HepG2 (cell line): ENCODE data around the gene RIN3. TPM values are rescaled to one million over a fixed set of nuclear protein-coding genes. Genes with fewer than 3 reads are reported as not detected.

Experiments
- ATAC-seq: fragments of 200-7000 bp; cut with Tn5 transposase; 3 replicates; pipeline ENCODE4 v1.9.1; 2020; ENCODE audit warnings: mild to moderate bottlenecking, moderate library complexity
- BruUV-seq: library from RNA; stranded (reverse); fragments of 400-500 nt; replicated peaks from 2 replicates; lab custom pipeline; 2021; lab: Mats Ljungman, UMichigan
- CTCF ChIA-PET: fragments of 300-600 bp; formaldehyde crosslinking; extraction: SDS; loops from one replicate; lab custom pipeline; 2021; ENCODE audit warnings: low total read pairs, inconsistent platforms, low intra/inter-chr PET ratio; lab: Yijun Ruan, JAX
- POLR2A ChIA-PET: fragments of 350-600 bp; sonication (Branson Sonifier 250); formaldehyde crosslinking; loops from one replicate; lab custom pipeline; 2020; ENCODE audit warnings: antibody characterized with exemption, inconsistent platforms; lab: Yijun Ruan, JAX
- DNase-seq: peaks from one replicate; pipeline ENCODE4 v3.0.0-alpha.2; 2015; ENCODE audit warnings: low spot score
- FAIRE-seq: peaks from 3 replicates; lab custom pipeline; 2011; peaks lifted over from hg19 to GRCh38; lab: Jason Lieb, UNC
- H2AFZ ChIP-seq: one replicate; pipeline ENCODE4 v1.6.1; 2011; ENCODE audit warnings: low read length, inconsistent platforms
- H3K27ac ChIP-seq: fragments of 300-600 bp; 3 replicates; pipeline ENCODE4 v1.8.0; 2011; ENCODE audit warnings: mixed run types, mild to moderate bottlenecking, mixed read lengths, low read length, inconsistent platforms; ENCODE audit not compliant: insufficient read depth; ENCODE audit errors: extremely low read length
- H3K27me3 ChIP-seq, 2 experiments: fragments of 200-600 bp in 1 of 2; 2 replicates in 1 of 2; 3 replicates in 1 of 2; pipeline versions ENCODE4 v1.6.0 to v1.8.0; 2011; ENCODE audit warnings: low read length in 2 of 2, mild to moderate bottlenecking in 2 of 2, moderate library complexity in 2 of 2, inconsistent platforms in 1 of 2; ENCODE audit not compliant: insufficient read depth in 2 of 2, control insufficient read depth in 1 of 2
- H3K36me3 ChIP-seq, 2 experiments: fragments of 200-600 bp in 1 of 2; replicated peaks in 1 of 2; 2 replicates in 1 of 2; 3 replicates in 1 of 2; pipeline versions ENCODE4 v1.5.1 to v1.8.0; 2011; ENCODE audit warnings: low read length in 2 of 2, inconsistent platforms in 1 of 2; ENCODE audit not compliant: insufficient read depth in 2 of 2, control insufficient read depth in 1 of 2
- H3K4me1 ChIP-seq: 2 replicates; pipeline ENCODE4 v1.5.1; 2012; ENCODE audit warnings: low read length, inconsistent platforms; ENCODE audit not compliant: insufficient read depth
- H3K4me2 ChIP-seq: 2 replicates; pipeline ENCODE4 v1.6.0; 2011; ENCODE audit warnings: low read depth, low read length, inconsistent platforms
- H3K4me3 ChIP-seq, 3 experiments: fragments of 200-600 bp in 1 of 3; sonication (generic), shearing (Covaris generic) in 1 of 3; replicated peaks in 1 of 3; 2 replicates each; pipeline ENCODE4 v1.5.1; 2011 to 2016; ENCODE audit warnings: low read length in 3 of 3, inconsistent platforms in 2 of 3, low read depth in 2 of 3, mild to moderate bottlenecking in 2 of 3, control low read depth in 1 of 3, mixed read lengths in 1 of 3; ENCODE audit not compliant: insufficient read depth in 1 of 3
- H3K79me2 ChIP-seq: one replicate; pipeline ENCODE4 v1.6.1; 2011; ENCODE audit warnings: low read length, inconsistent platforms; ENCODE audit not compliant: insufficient read depth
- H3K9ac ChIP-seq: 2 replicates; pipeline ENCODE4 v1.6.0; 2011; ENCODE audit warnings: mild to moderate bottlenecking, low read depth, low read length, inconsistent platforms; ENCODE audit not compliant: insufficient read depth
- H3K9me3 ChIP-seq: 2 replicates; pipeline ENCODE4 v1.5.1; 2012; ENCODE audit warnings: mild to moderate bottlenecking, low read length
- H4K20me1 ChIP-seq: 2 replicates; pipeline ENCODE4 v1.6.0; 2011; ENCODE audit warnings: inconsistent platforms, mild to moderate bottlenecking, low read length, moderate library complexity; ENCODE audit not compliant: insufficient read depth
- SETDB1 ChIP-seq: sonication (generic); formaldehyde crosslinking; IDR thresholded peaks from 2 replicates; pipeline ENCODE4 v1.5.1; 2020; ENCODE audit warnings: missing genetic modification reagents, mild to moderate bottlenecking, borderline replicate concordance
- ZFP36L1 ChIP-seq: sonication (generic); formaldehyde crosslinking; IDR thresholded peaks from 2 replicates; pipeline ENCODE4 v1.8.0; 2022; ENCODE audit warnings: mild to moderate bottlenecking, missing genetic modification reagents, moderate library complexity
- ZNF510 ChIP-seq: sonication (generic); formaldehyde crosslinking; IDR thresholded peaks from 2 replicates; pipeline ENCODE4 v1.4.0; 2020; ENCODE audit warnings: low read depth, mild to moderate bottlenecking, missing genetic modification reagents
- ZSCAN12 ChIP-seq: sonication (generic); formaldehyde crosslinking; IDR thresholded peaks from 2 replicates; pipeline ENCODE4 v1.9.0; 2021; ENCODE audit warnings: mild to moderate bottlenecking, missing genetic modification reagents
- WGBS: methylation state at CpG from one replicate; pipeline ENCODE4 v1.1.6; 2017; ENCODE audit warnings: low lambda C conversion rate; 5-methylcytosine and 5-hydroxymethylcytosine counted together
- in situ Hi-C: cut with HindIII; loops from 2 replicates; pipeline ENCODE4 v1.10.0; 2017; ENCODE audit warnings: low pct_unique_long_range_greater_than_20kb; ENCODE audit not compliant: extremely low pct_ligation_motif_present
- intact Hi-C: fragments of 100-400 bp; cut with micrococcal nuclease; formaldehyde crosslinking; loops from one replicate; pipeline ENCODE4 v1.10.0; 2022; ENCODE audit not compliant: unreplicated experiment
- polyA plus RNA-seq, 8 experiments: library from polyadenylated mRNA; depleted of rRNA in 3 of 8; stranded (reverse) in 7 of 8; unstranded in 1 of 8; fragments of >200 nt; fragmentation: Illumina TruSeq in 4 of 8; extraction: Trizol in 4 of 8; gene quantifications; 2 replicates each; pipeline versions ENCODE4 v1.2.1 to v1.2.3, GENCODE V29; 2011 to 2016; ENCODE audit warnings: low read depth in 4 of 8, missing spikeins in 1 of 8, mixed read lengths in 1 of 8; ENCODE audit not compliant: insufficient read depth in 1 of 8
- total RNA-seq, 5 experiments: library from RNA; depleted of rRNA; stranded (reverse); fragments of >200 nt; fragmentation: Illumina TruSeq; extraction: Trizol; gene quantifications; 2 replicates each; pipeline ENCODE4 v1.2.3, GENCODE V29; 2016; ENCODE audit warnings: low read depth in 1 of 5
- TF ChIP-seq, protein P1 (sequence below): IDR thresholded peaks from 2 replicates; pipeline ENCODE4 v1.6.1; 2016; ENCODE audit warnings: missing genetic modification reagents, missing compliant biosample characterization
- TF ChIP-seq, protein P2 (sequence below): sonication (generic); formaldehyde crosslinking; IDR thresholded peaks from 2 replicates; pipeline ENCODE4 v1.5.0; 2020; ENCODE audit warnings: mild to moderate bottlenecking, missing genetic modification reagents, moderate library complexity
- TF ChIP-seq, protein P3 (sequence below): sonication (generic); formaldehyde crosslinking; IDR thresholded peaks from 2 replicates; pipeline ENCODE4 v1.4.0; 2020; ENCODE audit warnings: mild to moderate bottlenecking, missing genetic modification reagents
- TF ChIP-seq, protein P4 (sequence below): sonication (generic); formaldehyde crosslinking; IDR thresholded peaks from 2 replicates; pipeline ENCODE4 v1.5.0; 2020; ENCODE audit warnings: mild to moderate bottlenecking, missing genetic modification reagents

Gene RIN3
- total and polyA plus RNA-seq, 2 of the 13 experiments (the other 11 are each of a cell fraction or from before 2014, with no cell fraction given), result 2.3 to 3.6 TPM

DNA sequence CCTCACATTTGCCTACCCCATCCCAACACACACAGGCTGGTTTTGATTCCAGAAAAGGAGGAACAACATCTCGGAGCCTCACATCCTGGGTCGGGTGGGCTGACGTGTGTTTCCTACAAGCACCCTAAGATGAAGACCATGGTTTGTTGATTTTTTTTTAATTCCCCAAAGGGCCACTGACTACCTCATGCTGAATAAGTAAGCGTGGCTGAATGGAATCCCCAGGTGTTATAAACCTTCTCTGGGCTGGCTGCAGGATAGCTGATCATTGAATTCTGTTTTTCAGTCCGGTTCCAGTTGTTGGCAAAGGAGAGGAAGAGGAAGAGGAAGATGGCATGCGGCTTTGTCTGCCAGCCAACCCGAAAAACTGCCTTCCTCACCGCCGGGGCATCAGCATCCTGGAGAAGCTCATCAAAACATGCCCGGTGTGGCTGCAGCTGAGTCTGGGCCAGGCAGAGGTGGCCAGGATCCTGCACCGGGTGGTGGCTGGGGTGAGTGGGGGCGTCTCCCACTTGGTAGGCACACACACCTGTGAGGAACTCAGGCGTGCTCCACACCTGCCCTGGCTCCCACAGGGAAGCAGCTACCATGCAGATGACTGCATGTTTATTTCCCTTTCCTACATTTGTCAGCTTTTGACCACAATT, 42.0 kb downstream of the RIN3 start:
- Histone ChIP-seq H3K4me1 (peaks cover 47% of the 10 kb centered on the region), H3K4me3 (no peak overlapping the region), H3K9me3 (no peaks in the 10 kb centered on the region), H3K4me2 (no peak overlapping the region), H3K79me2 (peaks cover 2% of the 10 kb centered on the region), H3K27ac (no peak overlapping the region), H3K36me3 (peaks cover 0 to 7% of the 10 kb centered on the region in 2 experiments; a peak in 3 of 5 replicates), H4K20me1 (no peaks in the 10 kb centered on the region), H2AFZ (no peak overlapping the region), H3K9ac (no peak overlapping the region), H3K27me3 (no peaks in the 10 kb centered on the region)
- intact Hi-C loops, result no loop called here
- TF ChIP-seq, protein P1, sequence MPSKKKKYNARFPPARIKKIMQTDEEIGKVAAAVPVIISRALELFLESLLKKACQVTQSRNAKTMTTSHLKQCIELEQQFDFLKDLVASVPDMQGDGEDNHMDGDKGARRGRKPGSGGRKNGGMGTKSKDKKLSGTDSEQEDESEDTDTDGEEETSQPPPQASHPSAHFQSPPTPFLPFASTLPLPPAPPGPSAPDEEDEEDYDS (CRISPR knock-in tag), result no peak
- TF ChIP-seq, protein P2, sequence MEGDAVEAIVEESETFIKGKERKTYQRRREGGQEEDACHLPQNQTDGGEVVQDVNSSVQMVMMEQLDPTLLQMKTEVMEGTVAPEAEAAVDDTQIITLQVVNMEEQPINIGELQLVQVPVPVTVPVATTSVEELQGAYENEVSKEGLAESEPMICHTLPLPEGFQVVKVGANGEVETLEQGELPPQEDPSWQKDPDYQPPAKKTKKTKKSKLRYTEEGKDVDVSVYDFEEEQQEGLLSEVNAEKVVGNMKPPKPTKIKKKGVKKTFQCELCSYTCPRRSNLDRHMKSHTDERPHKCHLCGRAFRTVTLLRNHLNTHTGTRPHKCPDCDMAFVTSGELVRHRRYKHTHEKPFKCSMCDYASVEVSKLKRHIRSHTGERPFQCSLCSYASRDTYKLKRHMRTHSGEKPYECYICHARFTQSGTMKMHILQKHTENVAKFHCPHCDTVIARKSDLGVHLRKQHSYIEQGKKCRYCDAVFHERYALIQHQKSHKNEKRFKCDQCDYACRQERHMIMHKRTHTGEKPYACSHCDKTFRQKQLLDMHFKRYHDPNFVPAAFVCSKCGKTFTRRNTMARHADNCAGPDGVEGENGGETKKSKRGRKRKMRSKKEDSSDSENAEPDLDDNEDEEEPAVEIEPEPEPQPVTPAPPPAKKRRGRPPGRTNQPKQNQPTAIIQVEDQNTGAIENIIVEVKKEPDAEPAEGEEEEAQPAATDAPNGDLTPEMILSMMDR (CRISPR knock-in tag), result no peak
- TF ChIP-seq ZFP36L1 (CRISPR knock-in tag), result no peak
- no TSS peak for BruUV-seq
- ATAC-seq (no peak), DNase-seq (no peak), FAIRE-seq (no peak)
- ChIA-PET POLR2A (no interaction called here), CTCF (no interaction called here)
- WGBS, result 96% methylated on average over 13 of the region's 13 CpGs
- in situ Hi-C loops, result no loop called here

DNA sequence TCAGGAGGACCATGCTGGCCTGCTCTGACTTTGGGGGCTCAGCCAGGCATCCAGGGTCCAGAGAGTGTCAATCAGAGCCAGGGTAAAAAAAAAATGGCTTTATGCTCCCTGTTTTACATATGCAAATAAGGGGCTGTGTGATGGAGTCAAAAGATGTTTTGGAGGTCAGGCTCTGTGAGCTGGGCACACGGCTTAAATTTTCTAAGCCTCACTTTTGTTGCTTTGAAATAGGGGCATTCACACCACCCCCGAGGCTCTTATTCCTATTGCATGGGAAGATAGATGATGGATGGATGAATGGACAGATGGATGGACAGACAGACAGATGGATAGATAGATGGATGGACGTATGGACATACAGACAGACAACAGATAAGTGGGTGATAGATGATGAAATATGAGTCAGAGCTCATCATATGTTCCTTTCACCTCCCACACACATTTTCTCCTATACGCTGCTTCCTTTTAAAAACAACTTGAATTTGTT, 42.7 kb downstream of the RIN3 start:
- peaks cover 0 to 7% of the 10 kb centered on the region in 2 experiments; a peak in 3 of 5 replicates for H3K36me3 ChIP-seq
- in situ Hi-C loops (no loop called here), intact Hi-C loops (no loop called here)
- no peak overlapping the region for H3K4me2 ChIP-seq
- no peaks in the 10 kb centered on the region for H4K20me1 ChIP-seq
- POLR2A ChIA-PET, result no interaction called here
- DNase-seq, result no peak
- no peak for ATAC-seq
- FAIRE-seq, result no peak
- H3K27me3 ChIP-seq, result no peaks in the 10 kb centered on the region
- TF ChIP-seq ZSCAN12 (CRISPR knock-in tag), result no peak
- TF ChIP-seq, protein P3, sequence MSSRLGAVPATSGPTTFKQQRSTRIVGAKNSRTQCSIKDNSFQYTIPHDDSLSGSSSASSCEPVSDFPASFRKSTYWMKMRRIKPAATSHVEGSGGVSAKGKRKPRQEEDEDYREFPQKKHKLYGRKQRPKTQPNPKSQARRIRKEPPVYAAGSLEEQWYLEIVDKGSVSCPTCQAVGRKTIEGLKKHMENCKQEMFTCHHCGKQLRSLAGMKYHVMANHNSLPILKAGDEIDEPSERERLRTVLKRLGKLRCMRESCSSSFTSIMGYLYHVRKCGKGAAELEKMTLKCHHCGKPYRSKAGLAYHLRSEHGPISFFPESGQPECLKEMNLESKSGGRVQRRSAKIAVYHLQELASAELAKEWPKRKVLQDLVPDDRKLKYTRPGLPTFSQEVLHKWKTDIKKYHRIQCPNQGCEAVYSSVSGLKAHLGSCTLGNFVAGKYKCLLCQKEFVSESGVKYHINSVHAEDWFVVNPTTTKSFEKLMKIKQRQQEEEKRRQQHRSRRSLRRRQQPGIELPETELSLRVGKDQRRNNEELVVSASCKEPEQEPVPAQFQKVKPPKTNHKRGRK (CRISPR knock-in tag), result no peak
- no peak for TF ChIP-seq SETDB1 (CRISPR knock-in tag)
- no peak for TF ChIP-seq ZNF510 (CRISPR knock-in tag)
- TF ChIP-seq, protein P4, sequence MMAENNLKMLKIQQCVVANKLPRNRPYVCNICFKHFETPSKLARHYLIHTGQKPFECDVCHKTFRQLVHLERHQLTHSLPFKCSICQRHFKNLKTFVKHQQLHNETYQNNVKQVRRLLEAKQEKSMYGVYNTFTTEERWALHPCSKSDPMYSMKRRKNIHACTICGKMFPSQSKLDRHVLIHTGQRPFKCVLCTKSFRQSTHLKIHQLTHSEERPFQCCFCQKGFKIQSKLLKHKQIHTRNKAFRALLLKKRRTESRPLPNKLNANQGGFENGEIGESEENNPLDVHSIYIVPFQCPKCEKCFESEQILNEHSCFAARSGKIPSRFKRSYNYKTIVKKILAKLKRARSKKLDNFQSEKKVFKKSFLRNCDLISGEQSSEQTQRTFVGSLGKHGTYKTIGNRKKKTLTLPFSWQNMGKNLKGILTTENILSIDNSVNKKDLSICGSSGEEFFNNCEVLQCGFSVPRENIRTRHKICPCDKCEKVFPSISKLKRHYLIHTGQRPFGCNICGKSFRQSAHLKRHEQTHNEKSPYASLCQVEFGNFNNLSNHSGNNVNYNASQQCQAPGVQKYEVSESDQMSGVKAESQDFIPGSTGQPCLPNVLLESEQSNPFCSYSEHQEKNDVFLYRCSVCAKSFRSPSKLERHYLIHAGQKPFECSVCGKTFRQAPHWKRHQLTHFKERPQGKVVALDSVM (CRISPR knock-in tag), result no peak
- TF ChIP-seq, all 625 proteins: peak for 0
- no TSS peak for BruUV-seq
- WGBS, result 96% methylated on average over 4 of the region's 4 CpGs
- Histone ChIP-seq H3K9ac (no peak overlapping the region), H2AFZ (no peak overlapping the region), H3K79me2 (peaks cover 2% of the 10 kb centered on the region), H3K4me1 (peaks cover 47% of the 10 kb centered on the region), H3K27ac (no peak overlapping the region), H3K4me3 (no peak overlapping the region), H3K9me3 (no peaks in the 10 kb centered on the region)
- CTCF ChIA-PET, result no interaction called here
